Tibial artery (tissue), 4 donors: Measurements from ENCODE around the gene FOXA1.

Experiments
- DNase-seq, 2 donors: peaks; one replicate each; pipeline ENCODE4 v3.0.0-alpha.2; 2019
- H3K27ac ChIP-seq, 2 donors: fragments of 200-600 bp; sonication (generic) in 1 of 2; 1 replicate in 1 of 2; 2 replicates in 1 of 2; pipeline ENCODE4 v1.5.1; 2018 to 2019; ENCODE audit warnings: mild to moderate bottlenecking in 1 of 2
- H3K27me3 ChIP-seq, 2 donors: fragments of 200-600 bp; sonication (generic) in 1 of 2; one replicate each; pipeline versions ENCODE4 v1.5.1 to v1.6.0; 2016 to 2019
- H3K36me3 ChIP-seq, 3 donors: fragments of 200-600 bp; sonication (generic) in 2 of 3; one replicate each; pipeline ENCODE4 v1.5.1; 2016 to 2019; ENCODE audit warnings: mild to moderate bottlenecking in 2 of 3
- H3K4me1 ChIP-seq, 4 donors: fragments of 200-600 bp; sonication (generic) in 2 of 4; 1 replicate in 3 of 4; 2 replicates in 1 of 4; pipeline ENCODE4 v1.5.1; 2016 to 2019
- H3K4me3 ChIP-seq, 2 donors: fragments of 200-600 bp; sonication (generic) in 1 of 2; 1 replicate in 1 of 2; 2 replicates in 1 of 2; pipeline ENCODE4 v1.5.1; 2018 to 2019; ENCODE audit warnings: mild to moderate bottlenecking in 2 of 2
- H3K9me3 ChIP-seq, 3 donors: fragments of 200-600 bp; sonication (generic) in 1 of 3; one replicate each; pipeline ENCODE4 v1.5.1; 2016 to 2019
- intact Hi-C: fragments of 100-400 bp; cut with DNase I; formaldehyde crosslinking; loops from one replicate; pipeline ENCODE4 v1.15.0; 2023; ENCODE audit warnings: low total_unique reads
- TF ChIP-seq, protein P1 (sequence below), 2 experiments: fragments of 200-600 bp in 1 of 2; fragments of 450-650 bp in 1 of 2; IDR thresholded peaks; one replicate each; pipeline ENCODE4 v1.5.1; 2017 to 2019; ENCODE audit warnings: antibody characterized with exemption in 2 of 2, mild to moderate bottlenecking in 1 of 2, moderate library complexity in 1 of 2

The FOXA1 gene

GRCh38 chr14:37545174-37545573 is 49.9 kb downstream of the FOXA1 start:
- Histone ChIP-seq H3K36me3 (no peaks in the 10 kb centered on the region), H3K9me3 (no peaks in the 10 kb centered on the region), H3K27ac (no peak overlapping the region), H3K4me3 (no peak overlapping the region), H3K27me3 (no peaks in the 10 kb centered on the region), H3K4me1 (no peaks in the 10 kb centered on the region)
- TF ChIP-seq, protein P1, sequence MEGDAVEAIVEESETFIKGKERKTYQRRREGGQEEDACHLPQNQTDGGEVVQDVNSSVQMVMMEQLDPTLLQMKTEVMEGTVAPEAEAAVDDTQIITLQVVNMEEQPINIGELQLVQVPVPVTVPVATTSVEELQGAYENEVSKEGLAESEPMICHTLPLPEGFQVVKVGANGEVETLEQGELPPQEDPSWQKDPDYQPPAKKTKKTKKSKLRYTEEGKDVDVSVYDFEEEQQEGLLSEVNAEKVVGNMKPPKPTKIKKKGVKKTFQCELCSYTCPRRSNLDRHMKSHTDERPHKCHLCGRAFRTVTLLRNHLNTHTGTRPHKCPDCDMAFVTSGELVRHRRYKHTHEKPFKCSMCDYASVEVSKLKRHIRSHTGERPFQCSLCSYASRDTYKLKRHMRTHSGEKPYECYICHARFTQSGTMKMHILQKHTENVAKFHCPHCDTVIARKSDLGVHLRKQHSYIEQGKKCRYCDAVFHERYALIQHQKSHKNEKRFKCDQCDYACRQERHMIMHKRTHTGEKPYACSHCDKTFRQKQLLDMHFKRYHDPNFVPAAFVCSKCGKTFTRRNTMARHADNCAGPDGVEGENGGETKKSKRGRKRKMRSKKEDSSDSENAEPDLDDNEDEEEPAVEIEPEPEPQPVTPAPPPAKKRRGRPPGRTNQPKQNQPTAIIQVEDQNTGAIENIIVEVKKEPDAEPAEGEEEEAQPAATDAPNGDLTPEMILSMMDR (IDR thresholded peaks at IDR 0.05): no peak
- intact Hi-C loops: no loop called here
- no peak for DNase-seq

DNA sequence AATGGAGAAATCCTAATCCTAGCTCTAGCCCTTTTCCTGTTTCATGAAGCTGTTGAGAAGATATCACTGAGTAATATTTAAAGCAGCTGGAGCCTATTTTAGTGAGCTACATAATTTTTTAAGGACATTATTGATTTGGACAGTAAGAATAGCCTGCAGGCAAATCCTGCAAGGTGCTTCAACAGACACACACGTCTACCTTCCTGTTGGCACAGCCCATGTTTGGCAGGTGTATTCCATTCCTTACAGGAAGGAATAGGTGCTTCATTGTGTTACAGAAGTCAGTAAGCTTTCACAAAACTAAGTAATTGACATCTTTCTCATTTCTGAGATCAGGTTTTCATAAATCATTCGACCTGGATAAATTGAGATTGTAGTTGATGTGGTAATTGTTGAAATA is 50.6 kb downstream of the FOXA1 start:
- Histone ChIP-seq H3K27me3 (no peaks in the 10 kb centered on the region), H3K27ac (no peak overlapping the region), H3K4me1 (no peaks in the 10 kb centered on the region), H3K4me3 (no peak overlapping the region), H3K9me3 (no peaks in the 10 kb centered on the region), H3K36me3 (no peaks in the 10 kb centered on the region)
- TF ChIP-seq, protein P1 (IDR thresholded peaks at IDR 0.05): no peak
- intact Hi-C loops: no loop called here
- DNase-seq: no peak

DNA sequence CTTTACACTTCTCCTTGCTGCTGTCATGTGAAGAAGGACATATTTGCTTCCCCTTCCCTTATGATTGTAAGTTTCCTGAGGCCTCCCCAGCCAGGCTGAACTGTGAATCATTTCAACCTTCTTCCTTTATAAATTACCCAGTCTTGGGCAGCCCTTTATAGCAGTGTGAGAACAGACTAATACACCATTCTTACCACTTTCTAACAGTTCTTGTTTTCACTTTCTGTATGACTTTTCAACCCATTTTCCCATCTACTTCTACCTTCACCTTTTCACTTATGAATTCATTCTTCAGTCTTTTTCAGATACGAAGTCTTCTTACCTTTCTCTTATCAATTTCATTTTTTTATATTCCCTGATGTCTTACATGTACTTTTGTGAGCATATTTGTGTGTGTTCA is 55.1 kb downstream of the FOXA1 start:
- Histone ChIP-seq H3K4me3 (no peak overlapping the region), H3K4me1 (no peaks in the 10 kb centered on the region), H3K27ac (no peak overlapping the region), H3K9me3 (no peaks in the 10 kb centered on the region), H3K36me3 (no peaks in the 10 kb centered on the region), H3K27me3 (no peaks in the 10 kb centered on the region)
- intact Hi-C loops: no loop called here
- DNase-seq: no peak
- TF ChIP-seq, protein P1 (IDR thresholded peaks at IDR 0.05): no peak
